HepG2 (cell line): ENCODE results near the gene SHISA4. TPM values are rescaled to one million over a fixed set of nuclear protein-coding genes. Genes with fewer than 3 reads are reported as not detected.
A peak's percentile ranks its signal among the peaks of the same experiment; 100 is the strongest.

ENCODE experiments used
- DPF2 ChIP-seq: sonication (generic); formaldehyde crosslinking; IDR thresholded peaks from 2 replicates; pipeline ENCODE4 v1.4.0; 2020; ENCODE audit warnings: mild to moderate bottlenecking, low read depth, missing genetic modification reagents, borderline replicate concordance
- FOXK1 ChIP-seq: sonication (generic); formaldehyde crosslinking; IDR thresholded peaks from 2 replicates; pipeline ENCODE4 v1.4.0; 2020; ENCODE audit warnings: low read depth, missing genetic modification reagents, borderline replicate concordance
- ISL2 ChIP-seq: sonication (generic); formaldehyde crosslinking; IDR thresholded peaks from 2 replicates; pipeline ENCODE4 v1.5.0; 2020; ENCODE audit warnings: missing genetic modification reagents
- MXD3 ChIP-seq: IDR thresholded peaks from 2 replicates; pipeline ENCODE4 v1.6.1; 2016; ENCODE audit warnings: mild to moderate bottlenecking, missing biosample characterization, missing genetic modification reagents
- NCOR1 ChIP-seq: fragments of 200-600 bp; sonication (generic); IDR thresholded peaks from 2 replicates; pipeline ENCODE4 v1.7.0; 2017; ENCODE audit warnings: antibody characterized with exemption, low read length, borderline replicate concordance
- NR2F6 ChIP-seq, 2 experiments: IDR thresholded peaks; 2 replicates each; pipeline ENCODE4 v1.6.1; 2016; ENCODE audit warnings: antibody characterized with exemption in 1 of 2, mild to moderate bottlenecking in 1 of 2
- POLR2A ChIP-seq, 2 experiments: IDR thresholded peaks; 2 replicates each; pipeline ENCODE4 v1.6.1; 2011; ENCODE audit warnings: low read depth in 2 of 2, low read length in 2 of 2, mild to moderate bottlenecking in 1 of 2, moderate library complexity in 1 of 2; ENCODE audit not compliant: insufficient read depth in 1 of 2
- SALL1 ChIP-seq: sonication (generic); formaldehyde crosslinking; IDR thresholded peaks from 2 replicates; pipeline ENCODE4 v1.8.0; 2022; ENCODE audit warnings: mild to moderate bottlenecking, missing genetic modification reagents
- SPEN ChIP-seq: sonication (generic); formaldehyde crosslinking; IDR thresholded peaks from 2 replicates; pipeline ENCODE4 v1.5.1; 2020; ENCODE audit warnings: low read depth, mild to moderate bottlenecking, missing genetic modification reagents
- TAF1 ChIP-seq: sonication (generic); formaldehyde crosslinking; IDR thresholded peaks from 2 replicates; pipeline ENCODE4 v1.4.0; 2020; ENCODE audit warnings: missing genetic modification reagents
- ZFP91 ChIP-seq: sonication (generic); formaldehyde crosslinking; IDR thresholded peaks from 2 replicates; pipeline ENCODE4 v1.9.0; 2022; ENCODE audit warnings: missing genetic modification reagents, mild to moderate bottlenecking, borderline replicate concordance
- ZNF282 ChIP-seq: fragments of 450-650 bp; IDR thresholded peaks from 2 replicates; pipeline ENCODE4 v1.6.1; 2018; ENCODE audit not compliant: partially characterized antibody
- ZNF331 ChIP-seq: sonication (generic); formaldehyde crosslinking; IDR thresholded peaks from 2 replicates; pipeline ENCODE4 v1.4.0; 2020; ENCODE audit warnings: missing genetic modification reagents
- ZNF607 ChIP-seq: sonication (generic); formaldehyde crosslinking; IDR thresholded peaks from 2 replicates; pipeline ENCODE4 v1.5.1; 2020; ENCODE audit warnings: missing genetic modification reagents, mild to moderate bottlenecking, borderline replicate concordance
- ZNF672 ChIP-seq: sonication (generic); formaldehyde crosslinking; IDR thresholded peaks from 2 replicates; pipeline ENCODE4 v1.8.1; 2022; ENCODE audit warnings: missing genetic modification reagents
- ZNF780A ChIP-seq: sonication (generic); formaldehyde crosslinking; IDR thresholded peaks from 2 replicates; pipeline ENCODE4 v1.8.0; 2022; ENCODE audit warnings: mild to moderate bottlenecking, missing genetic modification reagents, moderate library complexity
- polyA plus RNA-seq, 8 experiments: library from polyadenylated mRNA; depleted of rRNA in 3 of 8; stranded (reverse) in 7 of 8; unstranded in 1 of 8; fragments of >200 nt; fragmentation: Illumina TruSeq in 4 of 8; extraction: Trizol in 4 of 8; gene quantifications; 2 replicates each; pipeline versions ENCODE4 v1.2.1 to v1.2.3, GENCODE V29; 2011 to 2016; ENCODE audit warnings: low read depth in 4 of 8, missing spikeins in 1 of 8, mixed read lengths in 1 of 8; ENCODE audit not compliant: insufficient read depth in 1 of 8
- total RNA-seq, 5 experiments: library from RNA; depleted of rRNA; stranded (reverse); fragments of >200 nt; fragmentation: Illumina TruSeq; extraction: Trizol; gene quantifications; 2 replicates each; pipeline ENCODE4 v1.2.3, GENCODE V29; 2016; ENCODE audit warnings: low read depth in 1 of 5
- TF ChIP-seq, protein P1 (sequence below): sonication (generic); formaldehyde crosslinking; IDR thresholded peaks from 2 replicates; pipeline ENCODE4 v1.5.0; 2020; ENCODE audit warnings: mild to moderate bottlenecking, missing genetic modification reagents, borderline replicate concordance
- TF ChIP-seq, protein P2 (sequence below): sonication (generic); formaldehyde crosslinking; IDR thresholded peaks from 2 replicates; pipeline ENCODE4 v1.4.0; 2020; ENCODE audit warnings: missing genetic modification reagents, low read depth, mild to moderate bottlenecking, borderline replicate concordance

The SHISA4 gene
- total and polyA plus RNA-seq, 2 of the 13 experiments (the other 11 are each of a cell fraction or from before 2014, with no cell fraction given): 0.51 to 1.0 TPM

GRCh38 chr1:201941420-201942128 is 52.9 kb downstream of the SHISA4 start (continued):
- TF ChIP-seq, protein P1, sequence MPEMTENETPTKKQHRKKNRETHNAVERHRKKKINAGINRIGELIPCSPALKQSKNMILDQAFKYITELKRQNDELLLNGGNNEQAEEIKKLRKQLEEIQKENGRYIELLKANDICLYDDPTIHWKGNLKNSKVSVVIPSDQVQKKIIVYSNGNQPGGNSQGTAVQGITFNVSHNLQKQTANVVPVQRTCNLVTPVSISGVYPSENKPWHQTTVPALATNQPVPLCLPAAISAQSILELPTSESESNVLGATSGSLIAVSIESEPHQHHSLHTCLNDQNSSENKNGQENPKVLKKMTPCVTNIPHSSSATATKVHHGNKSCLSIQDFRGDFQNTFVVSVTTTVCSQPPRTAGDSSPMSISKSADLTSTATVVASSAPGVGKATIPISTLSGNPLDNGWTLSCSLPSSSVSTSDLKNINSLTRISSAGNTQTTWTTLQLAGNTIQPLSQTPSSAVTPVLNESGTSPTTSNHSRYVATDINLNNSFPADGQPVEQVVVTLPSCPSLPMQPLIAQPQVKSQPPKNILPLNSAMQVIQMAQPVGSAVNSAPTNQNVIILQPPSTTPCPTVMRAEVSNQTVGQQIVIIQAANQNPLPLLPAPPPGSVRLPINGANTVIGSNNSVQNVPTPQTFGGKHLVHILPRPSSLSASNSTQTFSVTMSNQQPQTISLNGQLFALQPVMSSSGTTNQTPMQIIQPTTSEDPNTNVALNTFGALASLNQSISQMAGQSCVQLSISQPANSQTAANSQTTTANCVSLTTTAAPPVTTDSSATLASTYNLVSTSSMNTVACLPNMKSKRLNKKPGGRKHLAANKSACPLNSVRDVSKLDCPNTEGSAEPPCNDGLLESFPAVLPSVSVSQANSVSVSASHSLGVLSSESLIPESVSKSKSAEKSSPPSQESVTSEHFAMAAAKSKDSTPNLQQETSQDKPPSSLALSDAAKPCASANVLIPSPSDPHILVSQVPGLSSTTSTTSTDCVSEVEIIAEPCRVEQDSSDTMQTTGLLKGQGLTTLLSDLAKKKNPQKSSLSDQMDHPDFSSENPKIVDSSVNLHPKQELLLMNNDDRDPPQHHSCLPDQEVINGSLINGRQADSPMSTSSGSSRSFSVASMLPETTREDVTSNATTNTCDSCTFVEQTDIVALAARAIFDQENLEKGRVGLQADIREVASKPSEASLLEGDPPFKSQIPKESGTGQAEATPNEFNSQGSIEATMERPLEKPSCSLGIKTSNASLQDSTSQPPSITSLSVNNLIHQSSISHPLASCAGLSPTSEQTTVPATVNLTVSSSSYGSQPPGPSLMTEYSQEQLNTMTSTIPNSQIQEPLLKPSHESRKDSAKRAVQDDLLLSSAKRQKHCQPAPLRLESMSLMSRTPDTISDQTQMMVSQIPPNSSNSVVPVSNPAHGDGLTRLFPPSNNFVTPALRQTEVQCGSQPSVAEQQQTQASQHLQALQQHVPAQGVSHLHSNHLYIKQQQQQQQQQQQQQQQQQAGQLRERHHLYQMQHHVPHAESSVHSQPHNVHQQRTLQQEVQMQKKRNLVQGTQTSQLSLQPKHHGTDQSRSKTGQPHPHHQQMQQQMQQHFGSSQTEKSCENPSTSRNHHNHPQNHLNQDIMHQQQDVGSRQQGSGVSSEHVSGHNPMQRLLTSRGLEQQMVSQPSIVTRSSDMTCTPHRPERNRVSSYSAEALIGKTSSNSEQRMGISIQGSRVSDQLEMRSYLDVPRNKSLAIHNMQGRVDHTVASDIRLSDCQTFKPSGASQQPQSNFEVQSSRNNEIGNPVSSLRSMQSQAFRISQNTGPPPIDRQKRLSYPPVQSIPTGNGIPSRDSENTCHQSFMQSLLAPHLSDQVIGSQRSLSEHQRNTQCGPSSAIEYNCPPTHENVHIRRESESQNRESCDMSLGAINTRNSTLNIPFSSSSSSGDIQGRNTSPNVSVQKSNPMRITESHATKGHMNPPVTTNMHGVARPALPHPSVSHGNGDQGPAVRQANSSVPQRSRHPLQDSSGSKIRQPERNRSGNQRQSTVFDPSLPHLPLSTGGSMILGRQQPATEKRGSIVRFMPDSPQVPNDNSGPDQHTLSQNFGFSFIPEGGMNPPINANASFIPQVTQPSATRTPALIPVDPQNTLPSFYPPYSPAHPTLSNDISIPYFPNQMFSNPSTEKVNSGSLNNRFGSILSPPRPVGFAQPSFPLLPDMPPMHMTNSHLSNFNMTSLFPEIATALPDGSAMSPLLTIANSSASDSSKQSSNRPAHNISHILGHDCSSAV: no peak
- TF ChIP-seq POLR2A (IDR thresholded peaks at IDR 0.05; ENCODE audit: insufficient read depth in 1 of 2, low read depth in 2 of 2, low read length in 2 of 2): peak; percentile 30 to 58; a peak in 2 of 4 replicates
- peak; percentile 38; the same call in 1 of the 2 replicates for TF ChIP-seq SPEN (CRISPR knock-in tag)
- TF ChIP-seq ZFP91 (CRISPR knock-in tag): peak; percentile 99
- TF ChIP-seq DPF2 (CRISPR knock-in tag): no peak
- no peak for TF ChIP-seq ZNF672 (CRISPR knock-in tag)
- TF ChIP-seq ZNF780A (CRISPR knock-in tag): no peak
- TF ChIP-seq SALL1 (CRISPR knock-in tag): peak; percentile 21; the same call in 1 of the 2 replicates
- TF ChIP-seq, protein P2, sequence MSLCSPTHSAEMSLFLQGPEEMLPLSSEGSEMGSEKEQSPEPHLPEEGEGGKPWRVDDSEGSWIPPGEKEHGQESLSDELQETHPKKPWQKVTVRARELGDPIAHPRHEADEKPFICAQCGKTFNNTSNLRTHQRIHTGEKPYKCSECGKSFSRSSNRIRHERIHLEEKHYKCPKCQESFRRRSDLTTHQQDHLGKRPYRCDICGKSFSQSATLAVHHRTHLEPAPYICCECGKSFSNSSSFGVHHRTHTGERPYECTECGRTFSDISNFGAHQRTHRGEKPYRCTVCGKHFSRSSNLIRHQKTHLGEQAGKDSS (CRISPR knock-in tag): no peak
- TF ChIP-seq ZNF607 (CRISPR knock-in tag): no peak
- no peak for TF ChIP-seq NR2F6 (IDR thresholded peaks at IDR 0.05)
- peak; percentile 25; the same call in 1 of the 2 replicates for TF ChIP-seq NR2F6 (CRISPR knock-in tag; IDR thresholded peaks at IDR 0.05)
- TF ChIP-seq TAF1 (CRISPR knock-in tag): 0 out of 2 replicates have a peak, but pooled peaks have one; percentile 30
- peak; percentile 17; the same call in 1 of the 2 replicates for TF ChIP-seq ISL2 (CRISPR knock-in tag)
- 0 out of 2 replicates have a peak, but pooled peaks have one; percentile 21 for TF ChIP-seq ZNF331 (CRISPR knock-in tag)
- no peak for TF ChIP-seq ZNF282
- no peak for TF ChIP-seq NCOR1
- no peak for TF ChIP-seq MXD3 (CRISPR knock-in tag)
- no peak for TF ChIP-seq FOXK1
